WTC11 (cell line): ENCODE data around the gene CD46. TPM values are rescaled to one million over a fixed set of nuclear protein-coding genes. Genes with fewer than 3 reads are reported as not detected.

ENCODE experiments used
- ATAC-seq: fragments of 200-7000 bp; cut with Tn5 transposase; 2 replicates; pipeline ENCODE4 v1.10.0; 2021; ENCODE audit warnings: mild to moderate bottlenecking, moderate library complexity
- CTCF ChIA-PET: fragments of 300-600 bp; sonication (Branson Sonifier 250); formaldehyde crosslinking; loops from one replicate; lab custom pipeline; 2021; ENCODE audit warnings: antibody characterized with exemption; lab: Charles Lee
- POLR2A ChIA-PET: fragments of 350-600 bp; sonication (Branson Sonifier 250); formaldehyde crosslinking; loops from one replicate; lab custom pipeline; 2021; ENCODE audit warnings: antibody characterized with exemption; lab: Charles Lee
- DNase-seq: peaks from one replicate; pipeline ENCODE4 v3.0.0; 2021; ENCODE audit warnings: low spot score
- H3K27ac Mint-ChIP-seq: 2 replicates; pipeline ENCODE4 v1.8.0; 2021; ENCODE audit warnings: mixed read lengths
- H3K27me3 Mint-ChIP-seq: 2 replicates; pipeline ENCODE4 v1.8.0; 2021; ENCODE audit warnings: low read depth, mild to moderate bottlenecking, moderate library complexity, mixed read lengths
- H3K36me3 Mint-ChIP-seq: 2 replicates; pipeline ENCODE4 v1.8.0; 2021; ENCODE audit warnings: mixed read lengths
- H3K4me1 Mint-ChIP-seq: 2 replicates; pipeline ENCODE4 v1.8.0; 2022; ENCODE audit warnings: mixed read lengths
- H3K4me3 Mint-ChIP-seq: 2 replicates; pipeline ENCODE4 v1.8.0; 2021; ENCODE audit warnings: mild to moderate bottlenecking, moderate library complexity, mixed read lengths
- H3K9me3 Mint-ChIP-seq: 2 replicates; pipeline ENCODE4 v1.8.0; 2021; ENCODE audit warnings: mixed read lengths
- ATF6 ChIP-seq: sonication (generic); formaldehyde crosslinking; IDR thresholded peaks from 2 replicates; pipeline ENCODE4 v1.8.1; 2023; ENCODE audit warnings: mild to moderate bottlenecking, missing genetic modification reagents
- CDX4 ChIP-seq: fragments of 250-450 bp; sonication (Bioruptor Pico); IDR thresholded peaks from 2 replicates; pipeline ENCODE4 v1.9.0; 2021; ENCODE audit warnings: moderate library complexity, mild to moderate bottlenecking, inconsistent platforms, borderline replicate concordance
- CREM ChIP-seq: sonication (generic); formaldehyde crosslinking; IDR thresholded peaks from 2 replicates; pipeline ENCODE4 v1.8.1; 2022; ENCODE audit warnings: mild to moderate bottlenecking, missing genetic modification reagents, moderate library complexity
- E2F4 ChIP-seq: sonication (generic); formaldehyde crosslinking; IDR thresholded peaks from 2 replicates; pipeline ENCODE4 v1.8.1; 2022; ENCODE audit warnings: low read depth, mild to moderate bottlenecking, moderate library complexity, missing genetic modification reagents, borderline replicate concordance
- E2F5 ChIP-seq: sonication (generic); formaldehyde crosslinking; IDR thresholded peaks from 2 replicates; pipeline ENCODE4 v1.8.1; 2022; ENCODE audit warnings: mild to moderate bottlenecking, moderate library complexity, missing genetic modification reagents
- ELF4 ChIP-seq: sonication (generic); formaldehyde crosslinking; IDR thresholded peaks from 2 replicates; pipeline ENCODE4 v1.8.1; 2022; ENCODE audit warnings: low read depth, mild to moderate bottlenecking, moderate library complexity, missing genetic modification reagents
- FOXJ3 ChIP-seq: sonication (generic); formaldehyde crosslinking; IDR thresholded peaks from 2 replicates; pipeline ENCODE4 v1.9.0; 2021; ENCODE audit warnings: missing genetic modification reagents, mild to moderate bottlenecking, borderline replicate concordance
- FOXP4 ChIP-seq: sonication (generic); formaldehyde crosslinking; IDR thresholded peaks from 2 replicates; pipeline ENCODE4 v1.8.0; 2022; ENCODE audit warnings: mild to moderate bottlenecking, missing genetic modification reagents
- HMGXB4 ChIP-seq: sonication (generic); formaldehyde crosslinking; IDR thresholded peaks from 2 replicates; pipeline ENCODE4 v1.8.1; 2023; ENCODE audit warnings: mild to moderate bottlenecking, moderate library complexity, missing genetic modification reagents
- KAT7 ChIP-seq: sonication (generic); formaldehyde crosslinking; IDR thresholded peaks from 2 replicates; pipeline ENCODE4 v1.8.1; 2023; ENCODE audit warnings: missing genetic modification reagents, mild to moderate bottlenecking, borderline replicate concordance
- MLX ChIP-seq: sonication (generic); formaldehyde crosslinking; IDR thresholded peaks from 2 replicates; pipeline ENCODE4 v1.8.1; 2023; ENCODE audit warnings: mild to moderate bottlenecking, missing genetic modification reagents, moderate library complexity
- NR3C1 ChIP-seq: sonication (generic); formaldehyde crosslinking; conservative IDR thresholded peaks from 2 replicates; pipeline ENCODE4 v1.8.1; 2023; ENCODE audit warnings: low read depth, mild to moderate bottlenecking, missing genetic modification reagents
- OVOL2 ChIP-seq: fragments of 250-450 bp; sonication (Bioruptor Pico); IDR thresholded peaks from 2 replicates; pipeline ENCODE4 v1.9.0; 2021; ENCODE audit warnings: mild to moderate bottlenecking, borderline replicate concordance
- PRDM15 ChIP-seq: sonication (generic); formaldehyde crosslinking; IDR thresholded peaks from 2 replicates; pipeline ENCODE4 v1.8.0; 2022; ENCODE audit warnings: missing genetic modification reagents
- SMAD3 ChIP-seq: sonication (generic); formaldehyde crosslinking; IDR thresholded peaks from 2 replicates; pipeline ENCODE4 v1.8.0; 2022; ENCODE audit warnings: missing genetic modification reagents, mild to moderate bottlenecking, borderline replicate concordance
- USF1 ChIP-seq: sonication (generic); formaldehyde crosslinking; IDR thresholded peaks from 2 replicates; pipeline ENCODE4 v1.8.0; 2022; ENCODE audit warnings: mild to moderate bottlenecking, missing genetic modification reagents
- ZNF121 ChIP-seq: sonication (generic); formaldehyde crosslinking; IDR thresholded peaks from 2 replicates; pipeline ENCODE4 v1.8.0; 2023; ENCODE audit warnings: missing genetic modification reagents
- ZNF232 ChIP-seq: sonication (generic); formaldehyde crosslinking; IDR thresholded peaks from 2 replicates; pipeline ENCODE4 v1.8.0; 2022; ENCODE audit warnings: mild to moderate bottlenecking, missing genetic modification reagents
- total RNA-seq: library from RNA; stranded (reverse); gene quantifications from 3 replicates; pipeline ENCODE4 v1.2.3, GENCODE V29; 2021

Gene CD46
- total RNA-seq, 1 experiment from 2014 or later: 150 TPM

GRCh38 chr1:207807326-207807689 is 55.5 kb downstream of the CD46 start:
- CTCF ChIA-PET: interaction anchor here (0.6 to 3.2 kb wide), 3 partner anchors 11 to 156 kb away, joined by 3 to 15 read pairs (median 3); no protein-coding TSS in a partner anchor
- no peaks in the 10 kb centered on the region; the same call in 1 of the 2 replicates for H3K27me3 Mint-ChIP-seq
- TF ChIP-seq ZNF232 (no peak), FOXJ3 (CRISPR knock-in tag) (no peak), CDX4 (CRISPR knock-in tag) (no peak), MLX (no peak), E2F5 (CRISPR knock-in tag) (no peak), NR3C1 (CRISPR knock-in tag) (no peak), PRDM15 (CRISPR knock-in tag) (no peak), KAT7 (CRISPR knock-in tag) (no peak), USF1 (CRISPR knock-in tag) (no peak), HMGXB4 (no peak), OVOL2 (CRISPR knock-in tag) (no peak)
- DNase-seq (no peak), ATAC-seq (no peak)
- H3K4me1 Mint-ChIP-seq: peaks cover 10% of the 10 kb centered on the region
- H3K36me3 Mint-ChIP-seq: no peaks in the 10 kb centered on the region
- H3K4me3 Mint-ChIP-seq: no peak overlapping the region
- POLR2A ChIA-PET: no interaction called here
- H3K27ac Mint-ChIP-seq: no peak overlapping the region
- H3K9me3 Mint-ChIP-seq: no peaks in the 10 kb centered on the region

GRCh38 chr1:207807690-207808321 is 56.0 kb downstream of the CD46 start:
- DNase-seq: no peak
- POLR2A ChIA-PET: no interaction called here
- peaks cover 10% of the 10 kb centered on the region for H3K4me1 Mint-ChIP-seq
- no peaks in the 10 kb centered on the region for H3K9me3 Mint-ChIP-seq
- CTCF ChIA-PET: interaction anchor here (1.7 to 3.2 kb wide), 2 partner anchors 11 to 155 kb away, joined by 4 to 15 read pairs; no protein-coding TSS in a partner anchor
- no peaks in the 10 kb centered on the region for H3K36me3 Mint-ChIP-seq
- H3K4me3 Mint-ChIP-seq: no peak overlapping the region
- no peak overlapping the region for H3K27ac Mint-ChIP-seq
- no peak for TF ChIP-seq E2F4
- no peak for TF ChIP-seq CREM (CRISPR knock-in tag)
- TF ChIP-seq SMAD3 (CRISPR knock-in tag): no peak
- TF ChIP-seq CDX4 (CRISPR knock-in tag): no peak
- TF ChIP-seq ELF4 (CRISPR knock-in tag): no peak
- TF ChIP-seq ZNF121 (CRISPR knock-in tag): no peak
- no peak for TF ChIP-seq FOXP4 (CRISPR knock-in tag)
- TF ChIP-seq ATF6: no peak
- no peaks in the 10 kb centered on the region; the same call in 1 of the 2 replicates for H3K27me3 Mint-ChIP-seq
- no peak for ATAC-seq
